Neural cell (in vitro differentiated cells): Measurements from ENCODE around the gene CRYGN. TPM values are rescaled to one million over a fixed set of nuclear protein-coding genes. Genes with fewer than 3 reads are reported as not detected.

Source experiments
- H2AFZ ChIP-seq: fragments of 200-600, 300-800 bp; sonication (generic), shearing (Covaris generic); 2 replicates; pipeline ENCODE4 v1.6.0; 2014; ENCODE audit warnings: low read depth, mild to moderate bottlenecking, antibody characterized with exemption, low read length, moderate library complexity
- H3F3A ChIP-seq: fragments of 200-600 bp; shearing (Covaris generic); 2 replicates; pipeline ENCODE4 v1.6.1; 2016; ENCODE audit warnings: mild to moderate bottlenecking, moderate library complexity, mixed read lengths, antibody characterized with exemption, low read length; ENCODE audit not compliant: insufficient read depth, poor library complexity, severe bottlenecking
- H3K27ac ChIP-seq: fragments of 200-600, 300-800 bp; sonication (generic), shearing (Covaris generic); 2 replicates; pipeline ENCODE4 v1.5.1; 2014; ENCODE audit warnings: mild to moderate bottlenecking, low read length, moderate library complexity
- H3K27me3 ChIP-seq: fragments of 300-800, 200-600 bp; sonication (generic), shearing (Covaris generic); 2 replicates; pipeline ENCODE4 v1.6.0; 2014; ENCODE audit warnings: mild to moderate bottlenecking, low read depth, low read length, moderate library complexity; ENCODE audit not compliant: insufficient read depth
- H3K36me3 ChIP-seq: fragments of 300-800, 200-600 bp; sonication (generic), shearing (Covaris generic); 2 replicates; pipeline ENCODE4 v1.5.1; 2014; ENCODE audit warnings: mild to moderate bottlenecking, antibody characterized with exemption, low read length, moderate library complexity; ENCODE audit not compliant: insufficient read depth
- H3K4me2 ChIP-seq: fragments of 300-800, 200-600 bp; sonication (generic), shearing (Covaris generic); 2 replicates; pipeline ENCODE4 v1.6.0; 2014; ENCODE audit warnings: mild to moderate bottlenecking, low read length
- H3K4me3 ChIP-seq: fragments of 300-800, 200-600 bp; sonication (generic), shearing (Covaris generic); 2 replicates; pipeline ENCODE4 v1.5.1; 2014; ENCODE audit warnings: mild to moderate bottlenecking, low read length, moderate library complexity
- H3K79me2 ChIP-seq: fragments of 200-600 bp; shearing (Covaris generic); replicated peaks from 2 replicates; pipeline ENCODE4 v1.6.0; 2014; ENCODE audit warnings: mild to moderate bottlenecking, low read length, moderate library complexity; ENCODE audit not compliant: insufficient read depth
- H3K9ac ChIP-seq: fragments of 300-800, 200-600 bp; sonication (generic), shearing (Covaris generic); 2 replicates; pipeline ENCODE4 v1.6.1; 2016; ENCODE audit warnings: mild to moderate bottlenecking, low read length, mixed read lengths
- H3K9me2 ChIP-seq: fragments of 200-600 bp; shearing (Covaris generic); 2 replicates; pipeline ENCODE4 v1.6.1; 2016; ENCODE audit warnings: mild to moderate bottlenecking, low read length, mixed read lengths; ENCODE audit not compliant: insufficient read depth
- H3K9me3 ChIP-seq: fragments of 200-600, 300-800 bp; sonication (generic), shearing (Covaris generic); 2 replicates; pipeline ENCODE4 v1.6.1; 2016; ENCODE audit warnings: mild to moderate bottlenecking, mixed run types, low read length, moderate library complexity, mixed read lengths
- H4K20me1 ChIP-seq: fragments of 200-600 bp; shearing (Covaris generic); 2 replicates; pipeline ENCODE4 v1.6.1; 2016; ENCODE audit warnings: mild to moderate bottlenecking, mixed run types; ENCODE audit not compliant: insufficient read depth
- EP300 ChIP-seq: fragments of 450-650 bp; conservative IDR thresholded peaks from 2 replicates; pipeline ENCODE4 v1.6.1; 2014; ENCODE audit warnings: antibody characterized with exemption, mild to moderate bottlenecking, moderate library complexity; ENCODE audit not compliant: poor library complexity, severe bottlenecking
- EZH2 ChIP-seq: fragments of 200-600, 300-800 bp; shearing (Covaris generic), sonication (generic); IDR thresholded peaks from 2 replicates; pipeline ENCODE4 v1.6.1; 2014; ENCODE audit warnings: antibody characterized with exemption, low read length, borderline replicate concordance, mild to moderate bottlenecking; ENCODE audit not compliant: insufficient read depth, poor library complexity, severe bottlenecking
- MXI1 ChIP-seq: fragments of 450-650 bp; conservative IDR thresholded peaks from 2 replicates; pipeline ENCODE4 v1.6.1; 2014; ENCODE audit warnings: antibody characterized with exemption, mild to moderate bottlenecking; ENCODE audit not compliant: poor library complexity, severe bottlenecking
- POLR2AphosphoS5 ChIP-seq: IDR thresholded peaks from 2 replicates; pipeline ENCODE4 v1.6.1; 2012
- RAD21 ChIP-seq: fragments of 450-650 bp; conservative IDR thresholded peaks from 2 replicates; pipeline ENCODE4 v1.6.1; 2014; ENCODE audit warnings: antibody characterized with exemption, mild to moderate bottlenecking, moderate library complexity
- SMC3 ChIP-seq: fragments of 450-650 bp; conservative IDR thresholded peaks from 2 replicates; pipeline ENCODE4 v1.6.1; 2014; ENCODE audit warnings: antibody characterized with exemption, mild to moderate bottlenecking, moderate library complexity; ENCODE audit not compliant: poor library complexity
- TAF1 ChIP-seq: IDR thresholded peaks from 2 replicates; pipeline ENCODE4 v1.6.1; 2012; ENCODE audit warnings: low read depth
- polyA plus RNA-seq: library from polyadenylated mRNA; depleted of rRNA; stranded (reverse); fragments of >200 nt; gene quantifications from 2 replicates; pipeline ENCODE4 v1.2.3, GENCODE V29; 2014
- TF ChIP-seq, protein P1 (sequence below): fragments of 450-650 bp; IDR thresholded peaks from 2 replicates; pipeline ENCODE4 v1.5.1; 2014; ENCODE audit warnings: antibody characterized with exemption, mild to moderate bottlenecking, moderate library complexity; ENCODE audit not compliant: poor library complexity, severe bottlenecking
- TF ChIP-seq, protein P2 (sequence below): IDR thresholded peaks from 2 replicates; pipeline ENCODE4 v1.6.1; 2012; ENCODE audit warnings: borderline replicate concordance

Gene CRYGN
- polyA plus RNA-seq, 1 donor from 2014 or later: not detected

DNA sequence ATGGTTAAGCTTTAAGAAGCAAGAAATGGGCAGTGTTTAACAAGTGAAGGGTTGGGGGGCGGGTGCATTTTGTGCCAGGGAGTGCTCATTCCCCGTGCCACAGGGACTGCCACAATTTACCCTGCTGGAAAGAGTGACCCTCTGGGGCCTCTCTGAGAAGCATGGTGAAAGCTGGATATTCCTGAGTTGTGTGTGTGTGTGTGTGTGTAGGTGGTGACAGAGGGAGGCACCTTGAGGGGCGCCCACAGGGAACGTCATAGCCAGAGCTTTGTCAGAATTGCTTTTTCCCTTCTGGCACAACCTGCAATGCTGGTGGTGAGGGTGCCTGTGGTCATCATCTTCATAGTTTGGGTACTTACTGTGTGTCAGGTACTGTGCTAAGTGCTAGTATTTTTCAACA, 27.6 kb downstream of the CRYGN start:
- Histone ChIP-seq H3K9ac (no peak overlapping the region), H2AFZ (no peak overlapping the region), H3K79me2 (no peaks in the 10 kb centered on the region), H3K36me3 (no peaks in the 10 kb centered on the region), H4K20me1 (no peaks in the 10 kb centered on the region), H3K4me2 (no peak overlapping the region), H3K9me3 (no peaks in the 10 kb centered on the region), H3F3A (no peaks in the 10 kb centered on the region), H3K27me3 (peaks cover 6% of the 10 kb centered on the region), H3K9me2 (no peaks in the 10 kb centered on the region), H3K27ac (no peak overlapping the region), H3K4me3 (no peak overlapping the region)
- no peak for TF ChIP-seq EZH2
- TF ChIP-seq SMC3: no peak
- TF ChIP-seq MXI1: no peak
- TF ChIP-seq EP300: no peak
- TF ChIP-seq RAD21: no peak

DNA sequence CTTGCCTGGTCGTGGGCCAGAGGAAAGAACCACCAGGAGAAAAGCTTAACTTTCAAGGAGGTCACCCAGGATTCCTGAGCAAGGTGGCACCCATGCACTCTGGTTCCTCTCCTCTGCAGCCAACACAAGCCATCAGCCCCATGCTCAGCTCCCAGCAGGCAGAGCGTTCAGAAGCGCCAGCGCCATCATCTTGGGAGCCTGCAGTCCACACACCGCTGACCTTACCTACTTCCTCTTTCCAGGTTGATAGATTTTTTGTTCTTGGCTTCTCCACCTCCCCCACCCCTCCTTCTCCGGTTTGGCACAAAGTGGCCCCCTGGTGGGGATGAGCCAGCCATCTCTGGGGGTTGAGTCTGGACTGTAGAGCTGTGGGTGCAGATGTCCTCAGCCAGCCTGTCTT, 28.4 kb downstream of the CRYGN start:
- no peak overlapping the region for H2AFZ ChIP-seq
- no peaks in the 10 kb centered on the region for H4K20me1 ChIP-seq
- H3K4me3 ChIP-seq: no peak overlapping the region
- no peaks in the 10 kb centered on the region for H3F3A ChIP-seq
- H3K27ac ChIP-seq: no peak overlapping the region
- H3K9me3 ChIP-seq: no peaks in the 10 kb centered on the region
- no peaks in the 10 kb centered on the region for H3K79me2 ChIP-seq
- H3K27me3 ChIP-seq: peaks cover 6% of the 10 kb centered on the region
- H3K9ac ChIP-seq: no peak overlapping the region
- TF ChIP-seq, protein P1, sequence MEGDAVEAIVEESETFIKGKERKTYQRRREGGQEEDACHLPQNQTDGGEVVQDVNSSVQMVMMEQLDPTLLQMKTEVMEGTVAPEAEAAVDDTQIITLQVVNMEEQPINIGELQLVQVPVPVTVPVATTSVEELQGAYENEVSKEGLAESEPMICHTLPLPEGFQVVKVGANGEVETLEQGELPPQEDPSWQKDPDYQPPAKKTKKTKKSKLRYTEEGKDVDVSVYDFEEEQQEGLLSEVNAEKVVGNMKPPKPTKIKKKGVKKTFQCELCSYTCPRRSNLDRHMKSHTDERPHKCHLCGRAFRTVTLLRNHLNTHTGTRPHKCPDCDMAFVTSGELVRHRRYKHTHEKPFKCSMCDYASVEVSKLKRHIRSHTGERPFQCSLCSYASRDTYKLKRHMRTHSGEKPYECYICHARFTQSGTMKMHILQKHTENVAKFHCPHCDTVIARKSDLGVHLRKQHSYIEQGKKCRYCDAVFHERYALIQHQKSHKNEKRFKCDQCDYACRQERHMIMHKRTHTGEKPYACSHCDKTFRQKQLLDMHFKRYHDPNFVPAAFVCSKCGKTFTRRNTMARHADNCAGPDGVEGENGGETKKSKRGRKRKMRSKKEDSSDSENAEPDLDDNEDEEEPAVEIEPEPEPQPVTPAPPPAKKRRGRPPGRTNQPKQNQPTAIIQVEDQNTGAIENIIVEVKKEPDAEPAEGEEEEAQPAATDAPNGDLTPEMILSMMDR: no peak
- TF ChIP-seq SMC3 (no peak), RAD21 (no peak), MXI1 (no peak), EP300 (no peak), EZH2 (no peak), TAF1 (no peak), POLR2AphosphoS5 (no peak)
- TF ChIP-seq, protein P2, sequence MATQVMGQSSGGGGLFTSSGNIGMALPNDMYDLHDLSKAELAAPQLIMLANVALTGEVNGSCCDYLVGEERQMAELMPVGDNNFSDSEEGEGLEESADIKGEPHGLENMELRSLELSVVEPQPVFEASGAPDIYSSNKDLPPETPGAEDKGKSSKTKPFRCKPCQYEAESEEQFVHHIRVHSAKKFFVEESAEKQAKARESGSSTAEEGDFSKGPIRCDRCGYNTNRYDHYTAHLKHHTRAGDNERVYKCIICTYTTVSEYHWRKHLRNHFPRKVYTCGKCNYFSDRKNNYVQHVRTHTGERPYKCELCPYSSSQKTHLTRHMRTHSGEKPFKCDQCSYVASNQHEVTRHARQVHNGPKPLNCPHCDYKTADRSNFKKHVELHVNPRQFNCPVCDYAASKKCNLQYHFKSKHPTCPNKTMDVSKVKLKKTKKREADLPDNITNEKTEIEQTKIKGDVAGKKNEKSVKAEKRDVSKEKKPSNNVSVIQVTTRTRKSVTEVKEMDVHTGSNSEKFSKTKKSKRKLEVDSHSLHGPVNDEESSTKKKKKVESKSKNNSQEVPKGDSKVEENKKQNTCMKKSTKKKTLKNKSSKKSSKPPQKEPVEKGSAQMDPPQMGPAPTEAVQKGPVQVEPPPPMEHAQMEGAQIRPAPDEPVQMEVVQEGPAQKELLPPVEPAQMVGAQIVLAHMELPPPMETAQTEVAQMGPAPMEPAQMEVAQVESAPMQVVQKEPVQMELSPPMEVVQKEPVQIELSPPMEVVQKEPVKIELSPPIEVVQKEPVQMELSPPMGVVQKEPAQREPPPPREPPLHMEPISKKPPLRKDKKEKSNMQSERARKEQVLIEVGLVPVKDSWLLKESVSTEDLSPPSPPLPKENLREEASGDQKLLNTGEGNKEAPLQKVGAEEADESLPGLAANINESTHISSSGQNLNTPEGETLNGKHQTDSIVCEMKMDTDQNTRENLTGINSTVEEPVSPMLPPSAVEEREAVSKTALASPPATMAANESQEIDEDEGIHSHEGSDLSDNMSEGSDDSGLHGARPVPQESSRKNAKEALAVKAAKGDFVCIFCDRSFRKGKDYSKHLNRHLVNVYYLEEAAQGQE: no peak
- no peak overlapping the region for H3K4me2 ChIP-seq
- no peaks in the 10 kb centered on the region for H3K36me3 ChIP-seq
- H3K9me2 ChIP-seq: no peaks in the 10 kb centered on the region
